Activated CD8-positive, alpha-beta T cell treated with anti-CD3 and anti-CD28 coated beads for 36 hours (primary cell): ENCODE results near the gene HBEGF. TPM values are rescaled to one million over a fixed set of nuclear protein-coding genes. Genes with fewer than 3 reads are reported as not detected.
A peak's percentile ranks its signal among the peaks of the same experiment; 100 is the strongest.

Experiments
- ATAC-seq: fragments of 200-7000 bp; cut with Tn5 transposase; one replicate; pipeline ENCODE4 v1.10.0; 2021; ENCODE audit warnings: mild to moderate bottlenecking, moderate library complexity
- CTCF ChIA-PET: fragments of 350-600 bp; sonication (Branson Sonifier 250); formaldehyde crosslinking; loops from one replicate; lab custom pipeline; 2021; ENCODE audit warnings: antibody characterized with exemption; lab: Charles Lee
- POLR2A ChIA-PET: fragments of 350-600 bp; sonication (Branson Sonifier 250); formaldehyde crosslinking; loops from one replicate; lab custom pipeline; 2021; ENCODE audit warnings: antibody characterized with exemption; lab: Charles Lee
- DNase-seq: peaks from one replicate; pipeline ENCODE4 v3.0.0-alpha.2; 2020
- H3K27ac Mint-ChIP-seq: one replicate; pipeline ENCODE4 v1.8.0; 2021; ENCODE audit warnings: mild to moderate bottlenecking, mixed read lengths
- H3K27me3 Mint-ChIP-seq: one replicate; pipeline ENCODE4 v1.8.0; 2021; ENCODE audit warnings: mixed read lengths
- H3K36me3 Mint-ChIP-seq: one replicate; pipeline ENCODE4 v1.8.0; 2021; ENCODE audit warnings: low read depth, mixed read lengths
- H3K4me1 Mint-ChIP-seq: one replicate; pipeline ENCODE4 v1.8.0; 2021; ENCODE audit warnings: low read depth, mixed read lengths
- H3K4me3 Mint-ChIP-seq: one replicate; pipeline ENCODE4 v1.8.0; 2021; ENCODE audit warnings: mild to moderate bottlenecking, moderate library complexity, mixed read lengths
- H3K9me3 Mint-ChIP-seq: one replicate; pipeline ENCODE4 v1.8.0; 2021; ENCODE audit warnings: mixed read lengths
- CTCF ChIP-seq: fragments of 200-600 bp; IDR thresholded peaks from one replicate; pipeline ENCODE4 v1.8.0; 2022; ENCODE audit warnings: antibody characterized with exemption, mild to moderate bottlenecking
- intact Hi-C: fragments of 100-400 bp; cut with micrococcal nuclease; formaldehyde crosslinking; loops from one replicate; pipeline ENCODE4 v1.10.0; 2022
- total RNA-seq, 2 experiments: library from RNA; stranded (reverse); gene quantifications; one replicate each; pipeline ENCODE4 v1.2.3, GENCODE V29; 2021

HBEGF gene
- total RNA-seq, 2 experiments from 2014 or later: 5.1 to 6.4 TPM

- ATAC-seq (peak; percentile 96), DNase-seq (peak; percentile 91)
- no peaks in the 10 kb centered on the region for H3K9me3 Mint-ChIP-seq
- H3K4me1 Mint-ChIP-seq: peaks cover 5% of the 10 kb centered on the region
- H3K27me3 Mint-ChIP-seq: peaks cover 6% of the 10 kb centered on the region
- ChIA-PET CTCF (interaction anchor here (0.6 to 10.9 kb wide), 39 partner anchors 9 to 363 kb away, joined by 3 to 160 read pairs (median 4); partner anchors contain the start of genes ANKHD1, CD14 and HBEGF), POLR2A (no interaction called here)
- no peak overlapping the region for H3K27ac Mint-ChIP-seq
- intact Hi-C loops: loop anchor here (10.0 kb wide), 1 partner anchor 352 kb away; no protein-coding TSS in a partner anchor
- peak; percentile 91 for TF ChIP-seq CTCF
- no peaks in the 10 kb centered on the region for H3K36me3 Mint-ChIP-seq
- peak overlapping the region; percentile 70 for H3K4me3 Mint-ChIP-seq
Observed at GRCh38 chr5:140362875-140363630, 16.6 kb upstream of the HBEGF start.

- Mint-ChIP-seq H3K4me1 (peaks cover 10% of the 10 kb centered on the region), H3K36me3 (no peaks in the 10 kb centered on the region), H3K27ac (no peak overlapping the region), H3K27me3 (peaks cover 9% of the 10 kb centered on the region), H3K9me3 (no peaks in the 10 kb centered on the region), H3K4me3 (no peak overlapping the region)
- ATAC-seq (no peak), DNase-seq (no peak)
- ChIA-PET POLR2A (no interaction called here), CTCF (interaction anchor here (1.0 to 10.9 kb wide), 6 partner anchors 11 to 360 kb away, joined by 3 to 160 read pairs (median 11); partner anchors contain the start of gene HBEGF)
- no peak for TF ChIP-seq CTCF
- intact Hi-C loops: loop anchor here (10.0 kb wide), 1 partner anchor 352 kb away; no protein-coding TSS in a partner anchor
Observed at GRCh38 chr5:140362311-140362710, 15.9 kb upstream of the HBEGF start.

- POLR2A ChIA-PET: no interaction called here
- H3K27me3 Mint-ChIP-seq: peaks cover 9% of the 10 kb centered on the region
- TF ChIP-seq CTCF: no peak
- ATAC-seq (no peak), DNase-seq (no peak)
- H3K36me3 Mint-ChIP-seq: no peaks in the 10 kb centered on the region
- intact Hi-C loops: loop anchor here (10.0 kb wide), 1 partner anchor 353 kb away; no protein-coding TSS in a partner anchor
- H3K4me1 Mint-ChIP-seq: peaks cover 14% of the 10 kb centered on the region
- H3K9me3 Mint-ChIP-seq: no peaks in the 10 kb centered on the region
- H3K4me3 Mint-ChIP-seq: no peak overlapping the region
- CTCF ChIA-PET: interaction anchor here (1.0 to 10.9 kb wide), 6 partner anchors 11 to 360 kb away, joined by 3 to 160 read pairs (median 10); partner anchors contain the start of gene HBEGF
- no peak overlapping the region for H3K27ac Mint-ChIP-seq
Observed at GRCh38 chr5:140361901-140362300, 15.5 kb upstream of the HBEGF start.

- H3K27ac Mint-ChIP-seq: no peak overlapping the region
- no peaks in the 10 kb centered on the region for H3K9me3 Mint-ChIP-seq
- no peak for ATAC-seq
- ChIA-PET POLR2A (no interaction called here), CTCF (interaction anchor here (1.0 to 10.9 kb wide), 5 partner anchors 12 to 119 kb away, joined by 3 to 160 read pairs (median 12); partner anchors contain the start of gene HBEGF)
- intact Hi-C loops: loop anchor here (10.0 kb wide), 1 partner anchor 354 kb away; no protein-coding TSS in a partner anchor
- DNase-seq: no peak
- peaks cover 17% of the 10 kb centered on the region for H3K4me1 Mint-ChIP-seq
- no peaks in the 10 kb centered on the region for H3K36me3 Mint-ChIP-seq
- no peak for TF ChIP-seq CTCF
- peaks cover 9% of the 10 kb centered on the region for H3K27me3 Mint-ChIP-seq
- H3K4me3 Mint-ChIP-seq: no peak overlapping the region
Observed at GRCh38 chr5:140360681-140361479, 14.5 kb upstream of the HBEGF start.
